Superior temporal gyrus (tissue), 1 donor: Measurements from ENCODE around the gene HCRTR2.
"Not testable (repeated sequence)": the region's sequence is repeated elsewhere in the genome, so short reads cannot be mapped to it uniquely, and the experiment has no call there.

Experiments
- DNase-seq: peaks from one replicate; pipeline ENCODE4 v3.0.0-alpha.2; 2016; ENCODE audit errors: extremely low spot score

Gene HCRTR2

DNA sequence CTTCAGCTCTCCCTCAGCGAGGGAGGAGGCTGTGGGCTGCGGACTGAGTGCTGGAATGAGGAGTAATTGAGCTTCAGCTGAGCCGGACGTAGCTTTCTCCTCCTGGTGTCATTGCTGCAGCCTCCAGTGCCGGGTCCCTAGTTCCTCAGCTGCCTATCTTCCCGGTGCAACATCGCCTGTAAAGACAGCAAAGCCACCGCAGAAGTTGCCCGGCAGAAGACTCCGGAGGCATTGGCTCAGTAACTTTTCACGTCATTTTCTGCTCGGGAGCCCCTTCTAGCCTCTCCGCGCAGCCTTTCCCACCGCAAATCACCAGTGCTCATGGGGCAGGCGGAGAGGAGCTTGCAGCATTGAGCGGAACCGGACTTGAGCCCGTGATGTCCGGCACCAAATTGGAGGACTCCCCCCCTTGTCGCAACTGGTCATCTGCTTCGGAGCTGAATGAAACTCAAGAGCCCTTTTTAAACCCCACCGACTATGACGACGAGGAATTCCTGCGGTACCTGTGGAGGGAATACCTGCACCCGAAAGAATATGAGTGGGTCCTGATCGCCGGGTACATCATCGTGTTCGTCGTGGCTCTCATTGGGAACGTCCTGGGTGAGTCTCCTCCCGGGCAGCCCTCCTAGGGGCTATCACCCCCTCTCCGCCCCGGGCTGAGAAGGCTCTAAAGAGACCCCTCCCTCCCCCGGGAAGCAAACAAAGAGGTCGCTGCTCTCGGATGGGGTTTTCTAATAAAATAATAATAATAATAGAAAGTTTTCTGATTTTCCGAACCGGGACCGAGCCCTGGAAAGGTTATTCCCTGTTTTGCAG is at the start of gene HCRTR2:
HCRTR2 (plus strand) TSS at position 305 of the 816 bp plus-strand sequence; CDS start at position 378, 73 bp downstream.
- no peak for DNase-seq

DNA sequence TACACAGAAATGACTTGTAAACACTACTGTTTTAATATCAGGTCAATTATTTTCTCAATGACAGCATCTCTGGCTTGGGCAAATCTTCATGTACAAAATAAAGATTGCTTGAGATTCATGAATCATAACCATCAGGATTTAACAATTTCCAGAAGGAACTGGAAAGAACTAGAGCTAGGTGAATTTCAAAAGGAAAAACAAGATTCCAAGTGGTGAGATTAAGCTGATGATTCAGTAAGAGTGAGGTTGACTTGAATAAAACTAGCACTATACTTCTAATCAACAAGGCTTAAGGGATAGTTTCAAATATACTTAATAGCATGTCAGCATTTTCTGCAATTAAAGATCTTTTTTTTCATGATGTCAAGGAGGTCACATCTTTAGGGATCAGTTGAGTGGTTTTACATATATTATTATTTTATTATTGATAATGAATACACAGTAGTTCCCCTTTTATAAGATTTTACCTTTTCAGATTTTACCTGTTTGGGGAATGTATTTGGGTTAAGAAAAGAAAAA is 43.5 kb upstream of the HCRTR2 start:
- DNase-seq, result no peak

DNA sequence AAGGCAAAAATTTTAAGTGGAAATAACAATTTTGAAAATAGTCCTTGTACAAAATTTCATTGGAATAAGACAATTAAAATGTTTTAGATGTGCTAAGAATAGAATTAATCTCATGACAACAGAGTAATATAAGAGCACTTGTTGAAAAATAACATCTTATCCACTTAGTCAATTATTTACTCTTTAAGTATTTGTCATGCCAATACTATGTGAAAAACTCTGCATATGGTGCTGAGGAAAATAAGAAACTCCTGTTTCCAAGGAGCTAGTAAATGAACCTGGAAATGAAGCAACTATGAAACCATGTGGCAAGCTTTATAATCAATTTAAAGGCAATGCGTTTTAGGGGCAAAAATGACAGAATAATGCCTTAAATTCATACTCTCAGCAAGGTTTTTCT is 42.7 kb upstream of the HCRTR2 start:
- DNase-seq, result no peak

DNA sequence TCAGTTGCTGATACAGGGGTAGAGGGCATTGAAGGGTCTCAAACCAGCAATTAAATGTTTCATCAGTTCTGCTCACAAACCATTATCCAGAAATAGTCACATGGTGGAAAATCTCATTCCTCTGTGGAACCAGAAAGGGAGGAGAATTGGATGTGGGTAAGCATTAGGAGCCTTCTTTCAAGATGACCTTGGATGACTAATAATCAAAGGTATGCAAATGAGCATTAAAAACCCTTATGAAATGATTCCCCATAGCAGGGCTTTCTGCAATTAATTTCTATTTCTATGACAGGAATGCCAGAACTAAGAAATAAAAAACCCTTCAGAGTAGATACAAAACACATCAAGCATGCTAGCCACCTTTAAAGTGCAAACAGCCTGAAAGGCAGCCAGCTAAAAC is 37.4 kb upstream of the HCRTR2 start:
- no peak for DNase-seq

DNA sequence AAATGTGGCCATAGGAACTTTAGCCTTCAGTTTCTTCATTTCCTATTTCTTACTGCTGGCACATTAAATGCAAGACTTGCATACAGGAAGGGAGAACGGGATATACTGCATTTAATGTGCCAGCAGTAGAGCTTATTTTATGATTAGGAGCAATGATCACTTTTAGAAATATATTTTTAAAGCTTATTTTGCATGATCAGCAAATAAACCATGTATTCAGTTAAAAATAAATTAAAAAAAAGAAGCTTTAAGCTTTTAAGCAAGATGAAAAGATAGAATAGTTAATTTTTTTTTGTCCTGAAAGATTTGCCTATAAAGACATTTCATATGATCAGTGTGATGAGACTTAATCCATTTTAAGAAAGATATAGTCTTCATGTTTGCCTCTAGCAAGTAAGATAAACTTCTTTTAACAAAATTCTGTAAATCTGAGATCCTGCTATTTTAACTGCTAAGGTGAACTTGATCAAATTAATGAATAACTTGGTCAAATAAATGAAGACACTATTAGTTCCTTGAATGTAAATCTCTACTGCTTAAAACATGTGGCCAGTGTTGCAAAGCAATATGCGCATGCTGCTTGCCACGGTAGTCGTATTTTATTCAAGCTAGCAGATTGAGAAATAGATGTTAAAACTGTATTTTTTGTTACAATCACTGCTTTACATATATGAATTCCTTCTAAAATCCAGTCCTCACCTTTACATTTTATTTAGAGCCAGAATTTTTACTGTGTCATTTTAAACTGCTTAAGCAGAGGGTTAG is 36.2 kb upstream of the HCRTR2 start:
- no peak for DNase-seq

DNA sequence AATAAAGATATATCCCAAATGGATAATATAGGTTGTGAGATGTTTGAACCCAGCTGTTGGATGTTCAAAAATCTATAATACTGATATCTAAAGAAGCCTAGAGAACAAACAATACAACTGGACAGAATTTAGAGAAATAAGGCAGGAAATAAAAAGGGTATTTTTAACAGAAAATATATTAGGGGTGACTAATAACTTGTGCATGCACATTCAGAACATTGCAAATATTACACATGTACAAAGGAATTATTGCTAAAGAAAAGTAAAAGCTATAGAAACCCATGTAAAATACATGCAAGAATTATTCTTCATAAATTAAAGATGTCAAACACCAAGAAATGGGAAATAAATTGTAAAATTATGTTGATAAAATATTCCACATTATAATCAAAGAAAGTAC is 32.7 kb upstream of the HCRTR2 start:
- DNase-seq, result no peak

DNA sequence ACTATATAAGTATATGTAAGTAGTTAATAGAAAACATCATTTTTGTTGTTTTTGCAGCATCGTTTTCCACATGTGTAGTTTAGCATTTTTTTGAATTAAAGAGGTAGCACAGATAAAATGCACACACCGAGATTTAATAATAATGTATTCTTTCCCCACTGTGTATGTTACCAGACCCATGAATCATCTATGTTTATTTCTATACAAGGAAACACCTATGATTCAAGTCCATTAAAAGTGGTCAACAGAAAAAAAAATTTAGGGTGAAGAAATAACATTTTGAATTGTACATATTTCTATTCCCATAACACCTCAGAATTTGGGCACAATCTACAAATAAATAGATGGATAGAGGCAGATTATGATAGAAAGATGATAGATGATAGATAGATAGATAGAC is 31.7 kb upstream of the HCRTR2 start:
- no peak for DNase-seq

DNA sequence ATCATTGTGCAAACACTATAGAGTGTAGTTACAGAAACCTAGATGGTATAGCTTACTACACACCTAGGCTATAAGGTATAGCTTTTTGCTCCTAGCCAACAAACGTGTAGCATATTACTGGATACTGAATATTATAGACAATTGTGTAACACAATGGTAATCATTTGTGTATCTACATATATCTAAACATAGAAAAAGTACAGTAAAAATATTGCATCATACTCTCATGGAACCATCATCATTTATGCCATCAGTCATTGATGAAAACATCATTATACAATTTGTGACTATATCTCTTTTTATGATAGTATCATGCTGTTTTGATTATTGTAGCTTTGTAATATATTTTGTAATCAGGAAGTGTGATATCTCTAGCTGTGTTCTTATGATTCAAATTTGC is 21.0 kb upstream of the HCRTR2 start:
- DNase-seq, result no peak

DNA sequence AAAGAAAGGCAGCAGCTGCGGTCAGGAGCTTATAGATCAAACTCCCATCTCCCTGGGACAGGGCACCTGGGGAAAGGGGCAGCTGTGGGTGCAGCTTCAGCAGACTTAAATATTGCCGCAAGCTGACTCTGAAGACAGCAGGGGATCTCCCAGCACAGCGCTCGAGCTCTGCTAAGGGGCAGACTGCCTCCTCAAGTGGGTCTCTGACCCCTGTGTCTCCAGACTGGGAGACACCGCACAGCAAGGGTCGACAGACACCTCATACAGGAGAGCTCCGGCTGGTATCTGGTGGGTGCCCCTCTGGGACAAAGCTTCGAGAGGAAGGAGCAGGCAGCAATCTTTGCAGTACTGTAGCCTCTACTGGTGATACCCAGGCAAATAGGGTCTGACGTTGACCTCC is 15.5 kb upstream of the HCRTR2 start:
- not testable (repeated sequence) for DNase-seq

DNA sequence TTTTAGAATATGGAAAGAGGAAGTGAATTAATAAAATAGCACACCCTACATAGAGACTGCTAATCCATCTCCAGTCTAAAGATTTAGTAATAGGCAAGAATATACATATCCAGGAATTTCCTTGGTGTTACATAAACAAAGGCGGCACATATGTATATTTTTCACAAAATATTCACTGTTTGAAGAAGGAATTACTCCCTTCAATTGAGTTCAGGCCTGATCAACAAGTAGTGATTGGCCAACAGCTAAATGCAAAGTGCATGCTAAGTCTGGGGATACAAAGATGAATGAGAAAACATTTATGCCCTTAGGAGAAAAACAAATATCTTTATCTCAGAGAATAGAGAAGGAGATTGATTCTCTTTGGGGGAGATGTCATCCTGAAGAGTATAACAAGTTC is 6.5 kb upstream of the HCRTR2 start:
- DNase-seq, result no peak

DNA sequence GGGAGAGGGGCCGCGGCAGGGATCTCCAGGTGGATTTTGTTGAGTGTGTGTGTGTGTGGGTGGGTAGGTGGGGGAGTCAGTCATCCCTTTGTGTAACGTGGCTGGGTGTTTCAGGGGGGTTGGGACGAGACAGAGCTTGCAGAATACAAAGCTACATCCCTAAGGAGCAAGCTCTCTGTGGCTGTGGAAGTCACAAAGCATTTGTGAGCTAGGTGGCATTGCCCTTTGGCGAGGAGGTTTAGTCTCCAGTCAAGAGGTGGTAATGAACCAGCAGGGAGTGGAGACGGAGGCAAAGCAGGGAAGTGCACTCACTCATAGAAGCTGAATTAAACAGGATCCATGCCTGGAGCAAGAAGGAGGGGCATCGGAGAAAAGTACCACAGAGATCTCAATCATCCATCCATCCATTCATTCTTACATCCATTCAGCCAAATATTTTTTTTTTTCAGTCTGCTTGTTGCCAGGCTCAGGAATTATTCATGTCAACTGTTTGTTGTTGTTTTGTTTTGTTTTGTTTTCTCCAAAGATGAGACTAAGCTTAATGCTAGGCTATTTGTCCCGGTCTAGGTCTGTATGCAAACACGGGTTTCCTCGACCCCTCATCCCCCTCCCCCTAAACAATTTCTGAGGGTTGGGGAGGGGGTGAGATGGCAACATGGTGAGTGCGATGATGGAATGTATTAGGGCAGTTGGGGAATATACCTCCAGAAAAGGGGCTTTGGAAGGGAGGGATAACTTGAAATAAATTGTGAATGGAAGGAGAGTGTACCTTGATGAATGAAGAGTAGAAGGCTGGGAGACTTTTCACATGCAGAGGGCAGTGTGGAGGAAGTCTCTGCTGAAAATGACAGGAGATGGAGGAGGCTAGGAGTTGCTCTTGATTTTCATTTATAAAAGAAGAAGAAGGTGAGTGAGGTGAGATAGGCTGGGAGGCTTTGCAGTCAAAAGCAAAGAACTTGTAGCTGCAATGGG is 1.0 kb downstream of the HCRTR2 start:
- no peak for DNase-seq

DNA sequence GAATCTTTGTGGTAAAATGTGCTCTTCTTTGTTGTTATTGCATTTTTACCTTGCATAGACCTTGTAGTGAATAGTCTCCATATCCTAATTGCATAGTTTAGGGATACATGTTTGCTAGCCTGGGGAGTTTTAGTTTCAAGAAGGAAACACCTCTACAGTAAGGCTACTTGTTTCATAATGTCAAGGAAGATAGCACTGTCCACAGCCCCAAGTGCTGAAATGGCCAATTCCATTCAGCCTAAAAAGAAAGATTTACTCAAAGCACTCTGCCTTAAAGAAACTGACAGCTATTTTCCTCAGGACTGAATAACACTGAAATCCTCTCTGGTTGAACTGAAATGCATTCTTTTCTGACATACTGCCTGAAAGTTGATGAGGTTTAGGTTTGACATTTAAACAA is 2.6 kb downstream of the HCRTR2 start:
- no peak for DNase-seq

DNA sequence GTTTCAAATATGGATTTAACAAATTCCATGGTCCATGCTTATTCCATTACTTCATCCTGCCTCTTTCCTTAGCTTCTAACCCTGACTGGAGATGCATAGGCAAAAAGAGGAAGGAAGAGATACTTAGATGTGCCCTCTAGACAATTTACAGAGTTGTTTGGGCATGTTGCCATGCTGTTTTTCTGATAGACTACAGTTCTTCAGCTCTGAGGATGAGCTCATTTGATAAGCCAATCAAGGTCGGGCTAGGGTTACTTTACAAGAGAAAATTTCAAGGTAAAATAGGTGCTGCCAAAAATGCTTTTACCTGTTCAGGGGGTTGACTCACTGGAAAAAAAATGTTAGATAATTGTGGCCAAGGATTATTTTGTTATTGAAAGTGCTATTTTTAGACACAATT is 5.9 kb downstream of the HCRTR2 start:
- no peak for DNase-seq

DNA sequence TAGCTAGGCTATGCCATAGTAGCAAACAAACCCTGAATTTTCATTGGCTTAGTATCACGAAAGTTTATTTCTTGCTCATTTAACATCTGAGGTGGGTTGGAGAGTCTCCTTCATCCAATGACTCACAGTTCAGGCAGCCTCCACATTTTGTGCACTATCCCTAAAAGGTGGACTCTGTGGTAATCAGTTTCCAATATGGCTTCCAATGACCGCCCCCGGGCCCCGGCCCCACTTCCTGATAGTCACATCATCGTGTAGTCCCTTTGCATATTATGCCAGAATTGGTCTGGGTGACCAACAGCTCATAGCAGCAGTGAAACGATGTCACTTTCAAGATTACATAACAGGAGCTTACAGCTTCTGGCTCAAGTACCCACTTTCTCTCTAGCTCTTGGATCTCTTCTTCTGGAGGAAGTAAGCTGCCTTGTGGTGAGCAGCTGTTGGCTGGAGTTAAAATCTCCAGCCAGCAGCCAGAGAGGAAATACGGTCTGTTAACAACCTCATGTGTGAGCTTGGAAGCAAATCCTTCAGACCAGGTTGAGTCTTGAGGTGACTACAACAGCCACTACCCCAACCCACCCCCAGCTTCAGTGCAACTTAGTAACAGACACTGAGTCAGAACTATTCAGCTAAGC is 7.8 kb downstream of the HCRTR2 start:
- DNase-seq, result no peak

DNA sequence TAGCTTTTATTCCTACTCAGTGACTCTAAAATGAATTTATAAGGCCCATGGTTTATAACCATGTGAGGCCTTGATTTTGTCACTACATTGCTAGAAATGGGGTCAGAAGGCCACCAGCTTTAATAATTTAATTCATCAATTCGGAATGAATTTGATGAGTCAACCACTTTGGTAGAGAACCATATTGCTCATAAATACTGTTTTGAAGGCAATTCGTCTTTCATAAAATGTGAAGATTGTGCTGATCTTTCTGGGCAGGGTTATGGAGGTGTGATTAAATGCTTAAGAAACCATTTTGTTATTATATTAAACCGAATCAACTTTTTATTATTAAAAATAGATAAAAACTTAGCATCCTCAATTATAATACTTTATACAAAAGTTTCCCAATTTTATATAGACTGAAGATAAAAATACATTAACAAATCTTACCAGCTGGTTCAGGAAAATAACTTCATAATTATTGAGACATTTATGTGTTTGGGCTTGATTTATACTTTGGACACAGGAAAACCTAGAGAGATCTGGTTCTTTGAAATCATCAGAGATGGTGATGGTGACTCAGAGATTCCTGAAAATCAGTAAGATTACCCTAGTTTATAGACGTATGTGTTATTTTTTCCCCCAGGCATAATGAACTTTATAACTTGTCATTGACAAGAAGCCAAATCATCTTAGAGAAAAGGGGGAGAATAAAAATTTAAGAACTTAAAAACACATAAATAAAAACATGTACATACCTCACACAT is 10.6 kb downstream of the HCRTR2 start:
- DNase-seq, result no peak

DNA sequence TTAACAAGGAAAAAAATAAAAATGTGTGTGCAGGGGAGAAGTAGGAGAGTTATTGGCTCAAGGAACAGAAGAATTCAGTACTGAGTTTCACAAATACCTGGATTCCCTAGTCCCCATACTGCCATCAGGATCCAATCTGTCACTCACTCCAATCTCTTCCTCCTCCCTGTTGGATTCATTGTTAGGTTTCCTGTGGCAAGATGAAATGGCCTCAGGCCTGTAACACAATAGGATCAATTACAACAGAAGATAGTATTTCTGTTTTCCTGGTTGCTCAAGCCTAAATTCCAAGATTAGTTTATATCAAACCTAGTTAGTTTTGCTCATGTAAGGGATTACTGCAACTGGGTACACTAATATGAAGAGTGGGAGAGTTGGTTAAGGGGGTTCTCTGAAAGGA is 24.4 kb downstream of the HCRTR2 start:
- DNase-seq, result no peak

DNA sequence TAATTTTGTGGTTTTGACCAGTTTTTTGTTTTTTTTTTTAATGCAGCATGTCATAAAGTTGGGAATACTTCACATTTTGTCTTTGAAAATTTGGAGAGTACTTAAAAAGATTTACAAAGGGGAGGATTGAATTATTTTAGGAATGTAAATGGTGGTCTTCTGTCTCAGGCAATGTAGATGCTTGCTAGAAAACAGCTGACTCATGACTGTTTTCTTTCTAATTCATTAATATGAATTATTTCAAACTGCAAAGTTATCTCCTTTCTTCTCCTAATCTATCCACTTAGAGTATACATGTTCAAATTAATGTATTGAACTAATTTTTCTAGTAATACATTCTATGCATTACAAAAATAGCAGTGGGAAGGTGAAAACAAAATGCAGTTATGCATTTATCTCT is 24.9 kb downstream of the HCRTR2 start:
- no peak for DNase-seq

DNA sequence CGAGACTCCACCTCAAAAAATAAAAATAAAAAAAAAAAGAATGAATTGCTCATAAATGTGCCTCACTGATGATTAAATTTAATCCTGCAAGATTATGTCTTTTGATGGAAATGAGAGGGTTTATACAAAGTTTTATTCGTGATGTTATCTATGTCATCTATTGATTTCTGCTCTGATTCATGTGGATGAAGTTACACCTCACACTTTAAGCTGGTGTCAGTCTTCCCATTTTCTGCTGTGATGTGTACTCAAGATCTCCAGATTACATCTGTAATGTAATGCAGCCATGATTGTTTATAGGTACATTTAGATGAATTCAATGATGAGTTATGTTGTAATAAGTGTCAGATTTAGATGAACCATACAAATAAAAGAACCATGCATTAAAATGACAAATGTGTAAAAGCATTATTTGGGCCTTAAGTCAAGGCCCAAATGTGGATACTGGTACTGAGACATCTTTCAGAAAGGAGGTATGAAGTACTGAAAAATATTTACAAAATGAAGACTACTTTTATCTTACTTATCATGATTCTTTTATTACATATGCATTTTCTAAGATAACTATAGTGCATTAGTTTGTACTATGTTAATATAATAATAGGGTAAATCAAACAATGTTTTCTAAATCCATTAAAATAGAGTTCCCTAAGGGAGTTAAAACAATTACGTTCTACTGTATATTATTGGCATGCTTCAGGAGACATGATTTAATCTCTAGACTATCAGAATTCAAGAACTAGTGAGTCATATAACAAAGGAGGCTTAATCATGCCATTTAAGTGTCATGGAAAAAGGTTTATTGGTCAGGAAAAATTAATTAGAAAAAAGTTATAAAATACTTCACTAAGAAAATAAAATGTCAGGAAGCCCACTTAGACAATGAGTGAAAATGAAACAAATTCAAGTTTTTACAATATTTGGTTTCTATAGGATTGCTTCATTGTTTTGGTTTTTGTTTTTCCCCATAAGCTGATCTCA is 34.5 kb downstream of the HCRTR2 start:
- no peak for DNase-seq

DNA sequence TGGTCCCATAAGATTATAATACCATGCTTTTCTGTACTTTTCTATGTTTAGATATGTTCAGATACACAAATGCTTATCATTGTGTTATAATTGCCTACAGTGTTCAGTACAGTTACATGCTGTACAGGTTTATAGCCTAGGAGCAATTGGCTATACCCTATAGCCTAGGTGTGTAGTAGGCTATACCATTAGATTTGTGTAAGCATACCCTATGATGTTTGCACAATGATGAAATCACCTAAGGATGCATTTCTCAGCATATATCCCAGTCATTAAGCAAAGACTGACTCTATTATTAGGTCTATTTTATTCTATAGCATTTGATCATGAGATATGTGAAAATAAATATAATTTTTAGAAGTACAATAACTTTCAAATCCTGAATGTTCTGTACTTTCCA is 36.6 kb downstream of the HCRTR2 start:
- DNase-seq, result no peak
